Bronchial epithelial cell (primary cell): ENCODE data around the gene MIB1. TPM values are rescaled to one million over a fixed set of nuclear protein-coding genes. Genes with fewer than 3 reads are reported as not detected.
"Not testable (repeated sequence)": the region's sequence is repeated elsewhere in the genome, so short reads cannot be mapped to it uniquely, and the experiment has no call there.

Source experiments
- DNase-seq: peaks from one replicate; pipeline ENCODE4 v3.0.0-alpha.2; 2010; ENCODE audit warnings: low read depth
- FAIRE-seq: peaks from 2 replicates; lab custom pipeline; 2011; peaks lifted over from hg19 to GRCh38; lab: Jason Lieb, UNC
- H3K27me3 ChIP-seq: 2 replicates; pipeline ENCODE4 v1.5.1; 2011; ENCODE audit warnings: low read length; ENCODE audit not compliant: control insufficient read depth, insufficient read depth
- H3K36me3 ChIP-seq: 2 replicates; pipeline ENCODE4 v1.5.1; 2011; ENCODE audit warnings: low read length; ENCODE audit not compliant: control insufficient read depth, insufficient read depth
- H3K4me3 ChIP-seq: 2 replicates; pipeline ENCODE4 v1.5.1; 2011; ENCODE audit warnings: mild to moderate bottlenecking, low read depth, low read length, control low read depth
- CTCF ChIP-seq: IDR thresholded peaks from 2 replicates; pipeline ENCODE4 v1.5.1; 2011; ENCODE audit warnings: mild to moderate bottlenecking, moderate library complexity, low read length, control low read depth, inconsistent platforms; ENCODE audit not compliant: insufficient read depth, severe bottlenecking
- total RNA-seq: library from RNA; depleted of rRNA; stranded (reverse); fragments of >200 nt; gene quantifications from 2 replicates; pipeline ENCODE4 v1.2.1, GENCODE V29; 2014

The MIB1 gene
- total RNA-seq, 1 donor from 2014 or later = 95.3 TPM

GRCh38 chr18:21725201-21725600, 15.4 kb upstream of the MIB1 start:
- TF ChIP-seq CTCF = no peak
- DNase-seq (no peak), FAIRE-seq (no peak)
- H3K27me3 ChIP-seq = no peaks in the 10 kb centered on the region
- no peak overlapping the region for H3K4me3 ChIP-seq
- no peaks in the 10 kb centered on the region for H3K36me3 ChIP-seq

GRCh38 chr18:21727702-21728101, 12.9 kb upstream of the MIB1 start:
- FAIRE-seq (no peak), DNase-seq (no peak)
- Histone ChIP-seq H3K4me3 (no peak overlapping the region), H3K27me3 (no peaks in the 10 kb centered on the region), H3K36me3 (no peaks in the 10 kb centered on the region)
- TF ChIP-seq CTCF = no peak

- Histone ChIP-seq H3K27me3 (no peaks in the 10 kb centered on the region), H3K36me3 (no peaks in the 10 kb centered on the region), H3K4me3 (no peak overlapping the region)
- FAIRE-seq (no peak), DNase-seq (no peak)
- TF ChIP-seq CTCF = no peak
Observed at GRCh38 chr18:21733011-21733410, 7.6 kb upstream of the MIB1 start.

- FAIRE-seq = no peak
- Histone ChIP-seq H3K27me3 (no peaks in the 10 kb centered on the region), H3K4me3 (no peak overlapping the region), H3K36me3 (no peaks in the 10 kb centered on the region)
- TF ChIP-seq CTCF = no peak
- peak; percentile 86 for DNase-seq
Observed at GRCh38 chr18:21735452-21736015, 5.1 kb upstream of the MIB1 start.

- H3K36me3 ChIP-seq = not testable (repeated sequence)
Observed at GRCh38 chr18:21736926-21737325, 3.7 kb upstream of the MIB1 start.

GRCh38 chr18:21739604-21740537, 721 bp upstream of the MIB1 start:
- DNase-seq = no peak
- no peaks in the 10 kb centered on the region for H3K36me3 ChIP-seq
- no peaks in the 10 kb centered on the region for H3K27me3 ChIP-seq
- peak overlapping the region; percentile 98 for H3K4me3 ChIP-seq
- FAIRE-seq = no peak
- TF ChIP-seq CTCF = no peak

More at GRCh38 chr18:21736926-21737325, 3.7 kb upstream of the MIB1 start:
- not testable (repeated sequence) for DNase-seq, H3K4me3 ChIP-seq, H3K27me3 ChIP-seq, FAIRE-seq
